SH-SY5Y (cell line): Measurements from ENCODE around the gene OSGEP.

Experiments used
- GATA2 ChIP-seq: IDR thresholded peaks from 2 replicates; pipeline ENCODE4 v1.6.1; 2011; ENCODE audit warnings: mild to moderate bottlenecking, low read depth, low read length
- GATA3 ChIP-seq: IDR thresholded peaks from 2 replicates; pipeline ENCODE4 v1.6.1; 2011; ENCODE audit warnings: low read depth, mild to moderate bottlenecking, low read length, moderate library complexity

DNA sequence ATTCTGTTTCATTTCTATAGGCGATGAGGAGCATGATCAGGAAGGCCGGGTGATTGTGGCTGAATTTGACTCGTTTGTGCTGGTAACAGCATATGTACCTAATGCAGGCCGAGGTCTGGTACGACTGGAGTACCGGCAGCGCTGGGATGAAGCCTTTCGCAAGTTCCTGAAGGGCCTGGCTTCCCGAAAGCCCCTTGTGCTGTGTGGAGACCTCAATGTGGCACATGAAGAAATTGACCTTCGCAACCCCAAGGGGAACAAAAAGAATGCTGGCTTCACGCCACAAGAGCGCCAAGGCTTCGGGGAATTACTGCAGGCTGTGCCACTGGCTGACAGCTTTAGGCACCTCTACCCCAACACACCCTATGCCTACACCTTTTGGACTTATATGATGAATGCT, 2.4 kb upstream of the OSGEP start:
- TF ChIP-seq GATA2 (no peak), GATA3 (no peak)
